H9 (cell line): ENCODE data around the gene AKIRIN1. TPM values are rescaled to one million over a fixed set of nuclear protein-coding genes. Genes with fewer than 3 reads are reported as not detected.
A peak's percentile ranks its signal among the peaks of the same experiment; 100 is the strongest.

Experiments used
- DNase-seq: peaks from one replicate; pipeline ENCODE4 v3.0.0-alpha.2; 2017
- H2AFZ ChIP-seq: one replicate; pipeline ENCODE4 v1.6.1; 2013; ENCODE audit warnings: mild to moderate bottlenecking, low read length, control low read depth, moderate library complexity
- H2AK5ac ChIP-seq: 2 replicates; pipeline ENCODE4 v1.6.1; 2013; ENCODE audit warnings: low read length, control low read depth, mixed read lengths; ENCODE audit not compliant: insufficient read length
- H2BK120ac ChIP-seq: one replicate; pipeline ENCODE4 v1.6.1; 2013; ENCODE audit warnings: low read depth, mild to moderate bottlenecking, low read length, control low read depth, inconsistent platforms; ENCODE audit not compliant: poor library complexity, severe bottlenecking
- H2BK12ac ChIP-seq: 2 replicates; pipeline ENCODE4 v1.6.1; 2013; ENCODE audit warnings: low read length, control low read depth, mixed read lengths, low read depth; ENCODE audit not compliant: insufficient read length
- H2BK15ac ChIP-seq: 2 replicates; pipeline ENCODE4 v1.6.1; 2013; ENCODE audit warnings: low read depth, low read length, control low read depth
- H2BK20ac ChIP-seq: one replicate; pipeline ENCODE4 v1.6.1; 2013; ENCODE audit warnings: low read depth, mild to moderate bottlenecking, low read length, control low read depth, inconsistent platforms; ENCODE audit not compliant: poor library complexity, severe bottlenecking
- H2BK5ac ChIP-seq: 2 replicates; pipeline ENCODE4 v1.6.1; 2013; ENCODE audit warnings: low read length, control low read depth, mixed read lengths; ENCODE audit not compliant: insufficient read length
- H3K14ac ChIP-seq: 2 replicates; pipeline ENCODE4 v1.6.1; 2013; ENCODE audit warnings: low read length, control low read depth; ENCODE audit not compliant: insufficient read depth
- H3K18ac ChIP-seq: 2 replicates; pipeline ENCODE4 v1.6.1; 2013; ENCODE audit warnings: low read depth, mild to moderate bottlenecking, mixed read lengths, low read length, control low read depth; ENCODE audit not compliant: insufficient read length
- H3K23ac ChIP-seq: 2 replicates; pipeline ENCODE4 v1.6.1; 2013; ENCODE audit warnings: low read length, control low read depth, mixed read lengths, low read depth; ENCODE audit not compliant: insufficient read length
- H3K23me2 ChIP-seq: 2 replicates; pipeline ENCODE4 v1.6.1; 2013; ENCODE audit warnings: low read depth, mild to moderate bottlenecking, mixed read lengths, low read length, control low read depth; ENCODE audit not compliant: insufficient read length, poor library complexity, severe bottlenecking
- H3K27ac ChIP-seq: 2 replicates; pipeline ENCODE4 v1.5.1; 2013; ENCODE audit warnings: low read length, control low read depth, mixed read lengths, low read depth; ENCODE audit not compliant: insufficient read length
- H3K27me3 ChIP-seq: 2 replicates; pipeline ENCODE4 v1.6.1; 2013; ENCODE audit warnings: low read length, control low read depth, inconsistent platforms; ENCODE audit not compliant: insufficient read depth
- H3K4ac ChIP-seq: 2 replicates; pipeline ENCODE4 v1.6.1; 2013; ENCODE audit warnings: low read depth, mild to moderate bottlenecking, control low read depth, inconsistent platforms, low read length, moderate library complexity
- H3K4me1 ChIP-seq: 2 replicates; pipeline ENCODE4 v1.6.1; 2013; ENCODE audit warnings: low read length, control low read depth, inconsistent platforms; ENCODE audit not compliant: insufficient read depth
- H3K4me2 ChIP-seq: 2 replicates; pipeline ENCODE4 v1.6.1; 2013; ENCODE audit warnings: low read length, control low read depth, mixed read lengths; ENCODE audit not compliant: insufficient read length, insufficient read depth
- H3K56ac ChIP-seq: 2 replicates; pipeline ENCODE4 v1.6.1; 2013; ENCODE audit warnings: low read depth, mild to moderate bottlenecking, mixed read lengths, low read length, control low read depth; ENCODE audit not compliant: insufficient read length
- H3K79me1 ChIP-seq: 2 replicates; pipeline ENCODE4 v1.6.1; 2013; ENCODE audit warnings: low read depth, mild to moderate bottlenecking, moderate library complexity, low read length, control low read depth, inconsistent platforms; ENCODE audit not compliant: insufficient read depth, poor library complexity, severe bottlenecking
- H3K79me2 ChIP-seq: 2 replicates; pipeline ENCODE4 v1.6.1; 2013; ENCODE audit warnings: low read length, control low read depth, inconsistent platforms; ENCODE audit not compliant: insufficient read depth
- H3K9ac ChIP-seq: 2 replicates; pipeline ENCODE4 v1.6.1; 2013; ENCODE audit warnings: low read length, control low read depth, mixed read lengths; ENCODE audit not compliant: insufficient read length; ENCODE audit errors: extremely low read depth
- H3K9me3 ChIP-seq: one replicate; pipeline ENCODE4 v1.6.1; 2013; ENCODE audit warnings: low read depth, low read length, inconsistent platforms; ENCODE audit not compliant: control insufficient read depth
- H3T11ph ChIP-seq: one replicate; pipeline ENCODE4 v1.6.1; 2013; ENCODE audit warnings: mild to moderate bottlenecking, low read length, control low read depth, inconsistent platforms
- H4K20me1 ChIP-seq: one replicate; pipeline ENCODE4 v1.6.1; 2013; ENCODE audit not compliant: control insufficient read depth, insufficient read length, insufficient read depth
- H4K5ac ChIP-seq: 2 replicates; pipeline ENCODE4 v1.6.1; 2013; ENCODE audit warnings: low read depth, mild to moderate bottlenecking, mixed read lengths, low read length, control low read depth; ENCODE audit not compliant: insufficient read length
- H4K8ac ChIP-seq: replicated peaks from 2 replicates; pipeline ENCODE4 v1.6.1; 2013; ENCODE audit warnings: low read length, control low read depth, mixed read lengths, low read depth; ENCODE audit not compliant: insufficient read length
- H4K91ac ChIP-seq: 2 replicates; pipeline ENCODE4 v1.6.1; 2013; ENCODE audit warnings: low read depth, mild to moderate bottlenecking, moderate library complexity, mixed read lengths, low read length, control low read depth; ENCODE audit not compliant: insufficient read length
- H3K27ac Mint-ChIP-seq, 3 experiments: 2 replicates in 2 of 3; 3 replicates in 1 of 3; pipeline ENCODE4 v1.8.0; 2020 to 2021; ENCODE audit warnings: mixed read lengths in 3 of 3, mild to moderate bottlenecking in 1 of 3, moderate library complexity in 1 of 3
- H3K27me3 Mint-ChIP-seq: 2 replicates; pipeline ENCODE4 v1.8.0; 2021; ENCODE audit warnings: low read depth, mild to moderate bottlenecking, moderate library complexity, mixed read lengths
- H3K36me3 Mint-ChIP-seq, 3 experiments: 2 replicates in 2 of 3; 3 replicates in 1 of 3; pipeline ENCODE4 v1.8.0; 2020 to 2021; ENCODE audit warnings: low read depth in 3 of 3, mixed read lengths in 3 of 3; ENCODE audit not compliant: insufficient read depth in 1 of 3
- H3K4me1 Mint-ChIP-seq, 2 experiments: 2 replicates each; pipeline ENCODE4 v1.8.0; 2020; ENCODE audit warnings: mixed read lengths in 2 of 2
- H3K4me3 Mint-ChIP-seq, 2 experiments: 2 replicates in 1 of 2; 3 replicates in 1 of 2; pipeline ENCODE4 v1.8.0; 2020 to 2021; ENCODE audit warnings: mild to moderate bottlenecking in 2 of 2, mixed read lengths in 2 of 2, moderate library complexity in 1 of 2
- H3K9me3 Mint-ChIP-seq, 2 experiments: 2 replicates in 1 of 2; 3 replicates in 1 of 2; pipeline ENCODE4 v1.8.0; 2020; ENCODE audit warnings: mild to moderate bottlenecking in 2 of 2, mixed read lengths in 2 of 2, moderate library complexity in 1 of 2
- WGBS: extraction: QIAGEN DNeasy Blood & Tissue Kit; methylation state at CpG from one replicate; pipeline ENCODE4 v1.1.7; 2013; ENCODE audit warnings: missing lambda C conversion rate, low lambda C conversion rate, mixed read lengths; ENCODE audit not compliant: insufficient read length; ENCODE audit errors: extremely low coverage; 5-methylcytosine and 5-hydroxymethylcytosine counted together
- total RNA-seq: library from RNA; stranded (reverse); gene quantifications from 2 replicates; pipeline ENCODE4 v1.2.1, GENCODE V29; 2021
- TF ChIP-seq, protein P1 (sequence below): fragments of 200-600 bp; sonication (generic); conservative IDR thresholded peaks from 3 replicates; pipeline ENCODE4 v1.8.0; 2021; ENCODE audit warnings: antibody characterized with exemption, mild to moderate bottlenecking

AKIRIN1 gene
- total RNA-seq, 1 experiment from 2014 or later: 237 TPM

DNA sequence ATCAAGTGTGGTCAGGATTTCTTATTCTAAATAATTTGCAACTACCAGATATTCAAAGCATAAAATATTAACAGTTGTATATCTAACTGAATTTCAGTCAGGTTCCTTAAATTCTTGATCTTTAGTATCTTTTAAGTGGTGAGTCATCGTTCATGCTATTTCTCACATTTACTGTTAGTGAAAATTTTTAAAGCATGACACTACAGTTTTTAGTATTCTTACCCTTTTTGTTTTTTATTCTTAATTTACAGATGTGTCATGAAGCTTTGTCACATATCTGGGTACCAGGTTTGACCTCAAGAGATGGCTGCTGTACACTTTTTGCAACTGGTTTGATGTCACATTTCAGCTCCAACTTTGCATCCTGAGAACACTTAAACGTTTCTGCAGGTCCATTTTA is 12.7 kb downstream of the AKIRIN1 start:
- Histone ChIP-seq H3K23ac (no peak overlapping the region), H4K20me1 (no peaks in the 10 kb centered on the region), H4K8ac (no peak overlapping the region), H2BK15ac (no peak overlapping the region), H2BK5ac (no peak overlapping the region), H3K79me2 (peaks cover under 1% of the 10 kb centered on the region; the same call in 1 of the 2 replicates), H3K27ac (no peak overlapping the region), H4K5ac (no peak overlapping the region), H3K4ac (no peak overlapping the region), H3K79me1 (no peaks in the 10 kb centered on the region), H3K9me3 (no peaks in the 10 kb centered on the region), H3T11ph (no peak overlapping the region), H2AK5ac (no peak overlapping the region), H3K14ac (no peak overlapping the region), H4K91ac (no peak overlapping the region), H3K4me1 (peaks cover 4% of the 10 kb centered on the region; the same call in 1 of the 2 replicates), H2BK120ac (no peak overlapping the region), H3K56ac (no peak overlapping the region), H3K23me2 (peaks cover 2% of the 10 kb centered on the region), H3K18ac (no peak overlapping the region), H2BK20ac (no peak overlapping the region), H2BK12ac (no peak overlapping the region), H2AFZ (no peak overlapping the region), H3K27me3 (no peaks in the 10 kb centered on the region; the same call in 1 of the 2 replicates), H3K4me2 (no peak overlapping the region), H3K9ac (no peak overlapping the region)
- H3K4me1 Mint-ChIP-seq: peaks cover 35 to 52% of the 10 kb centered on the region in 2 experiments
- H3K9me3 Mint-ChIP-seq: no peaks in the 10 kb centered on the region
- no peak for DNase-seq
- no peaks in the 10 kb centered on the region; the same call in 1 of the 2 replicates for H3K27me3 Mint-ChIP-seq
- WGBS: no CpG with 5 or more reads among the region's 2 CpGs
- H3K4me3 Mint-ChIP-seq: no peak overlapping the region
- peaks cover 70 to 99% (median 86%) of the 10 kb centered on the region in 3 experiments for H3K36me3 Mint-ChIP-seq
- TF ChIP-seq, protein P1, sequence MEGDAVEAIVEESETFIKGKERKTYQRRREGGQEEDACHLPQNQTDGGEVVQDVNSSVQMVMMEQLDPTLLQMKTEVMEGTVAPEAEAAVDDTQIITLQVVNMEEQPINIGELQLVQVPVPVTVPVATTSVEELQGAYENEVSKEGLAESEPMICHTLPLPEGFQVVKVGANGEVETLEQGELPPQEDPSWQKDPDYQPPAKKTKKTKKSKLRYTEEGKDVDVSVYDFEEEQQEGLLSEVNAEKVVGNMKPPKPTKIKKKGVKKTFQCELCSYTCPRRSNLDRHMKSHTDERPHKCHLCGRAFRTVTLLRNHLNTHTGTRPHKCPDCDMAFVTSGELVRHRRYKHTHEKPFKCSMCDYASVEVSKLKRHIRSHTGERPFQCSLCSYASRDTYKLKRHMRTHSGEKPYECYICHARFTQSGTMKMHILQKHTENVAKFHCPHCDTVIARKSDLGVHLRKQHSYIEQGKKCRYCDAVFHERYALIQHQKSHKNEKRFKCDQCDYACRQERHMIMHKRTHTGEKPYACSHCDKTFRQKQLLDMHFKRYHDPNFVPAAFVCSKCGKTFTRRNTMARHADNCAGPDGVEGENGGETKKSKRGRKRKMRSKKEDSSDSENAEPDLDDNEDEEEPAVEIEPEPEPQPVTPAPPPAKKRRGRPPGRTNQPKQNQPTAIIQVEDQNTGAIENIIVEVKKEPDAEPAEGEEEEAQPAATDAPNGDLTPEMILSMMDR: no peak
- peak overlapping the region in 1 of 3 experiments; percentile 94; a peak in 2 of 7 replicates for H3K27ac Mint-ChIP-seq
